ENCODE measurements around the gene FMNL2.

FMNL2 gene

GRCh38 chr2:152559008-152559407, 224.0 kb downstream of the FMNL2 start:
- H3K4me1 ChIP-seq (ENCODE audit: control insufficient read depth in 2 of 2, insufficient read depth in 2 of 2, low read length in 2 of 2): no peaks in the 10 kb centered on the region
- no peak overlapping the region for H3K9ac ChIP-seq (ENCODE audit: low read depth in 1 of 2, low read length in 2 of 2)
- H3K9me3 ChIP-seq (ENCODE audit: control insufficient read depth in 2 of 2, low read length in 2 of 2): no peaks in the 10 kb centered on the region
- no peaks in the 10 kb centered on the region for H3K36me3 ChIP-seq (ENCODE audit: control insufficient read depth in 2 of 2, insufficient read depth in 2 of 2, low read length in 2 of 2)
- no peak overlapping the region for H3K27ac ChIP-seq (ENCODE audit: low read depth in 2 of 2, low read length in 2 of 2)
- no peak overlapping the region for H3K4me3 ChIP-seq (ENCODE audit: low read length in 2 of 2)
- no peaks in the 10 kb centered on the region for H3K27me3 ChIP-seq (ENCODE audit: control insufficient read depth in 2 of 2, insufficient read depth in 2 of 2, low read length in 2 of 2)

- no peak overlapping the region for H3K9ac ChIP-seq (ENCODE audit: low read depth in 1 of 2, low read length in 2 of 2)
- no peak overlapping the region for H3K27ac ChIP-seq (ENCODE audit: low read depth in 2 of 2, low read length in 2 of 2)
- no peaks in the 10 kb centered on the region for H3K4me1 ChIP-seq (ENCODE audit: control insufficient read depth in 2 of 2, insufficient read depth in 2 of 2, low read length in 2 of 2)
- H3K4me3 ChIP-seq (ENCODE audit: low read length in 2 of 2): no peak overlapping the region
- no peaks in the 10 kb centered on the region for H3K27me3 ChIP-seq (ENCODE audit: control insufficient read depth in 2 of 2, insufficient read depth in 2 of 2, low read length in 2 of 2)
- H3K36me3 ChIP-seq (ENCODE audit: control insufficient read depth in 2 of 2, insufficient read depth in 2 of 2, low read length in 2 of 2): no peaks in the 10 kb centered on the region
- H3K9me3 ChIP-seq (ENCODE audit: control insufficient read depth in 2 of 2, low read length in 2 of 2): no peaks in the 10 kb centered on the region
These were observed 225.2 kb downstream of the FMNL2 start for GRCh38 chr2:152560166-152560565.

- no peaks in the 10 kb centered on the region for H3K27me3 ChIP-seq (ENCODE audit: control insufficient read depth in 2 of 2, insufficient read depth in 2 of 2, low read length in 2 of 2)
- H3K4me3 ChIP-seq (ENCODE audit: low read length in 2 of 2): no peak overlapping the region
- H3K36me3 ChIP-seq (ENCODE audit: control insufficient read depth in 2 of 2, insufficient read depth in 2 of 2, low read length in 2 of 2): no peaks in the 10 kb centered on the region
- H3K27ac ChIP-seq (ENCODE audit: low read depth in 2 of 2, low read length in 2 of 2): no peak overlapping the region
- H3K4me1 ChIP-seq (ENCODE audit: control insufficient read depth in 2 of 2, insufficient read depth in 2 of 2, low read length in 2 of 2): no peaks in the 10 kb centered on the region
- H3K9ac ChIP-seq (ENCODE audit: low read depth in 1 of 2, low read length in 2 of 2): no peak overlapping the region
- no peaks in the 10 kb centered on the region for H3K9me3 ChIP-seq (ENCODE audit: control insufficient read depth in 2 of 2, low read length in 2 of 2)
These were observed 226.1 kb downstream of the FMNL2 start for GRCh38 chr2:152560873-152561595.

- no peaks in the 10 kb centered on the region for H3K9me3 ChIP-seq (ENCODE audit: control insufficient read depth in 2 of 2, low read length in 2 of 2)
- H3K27ac ChIP-seq (ENCODE audit: low read depth in 2 of 2, low read length in 2 of 2): no peak overlapping the region
- H3K36me3 ChIP-seq (ENCODE audit: control insufficient read depth in 2 of 2, insufficient read depth in 2 of 2, low read length in 2 of 2): no peaks in the 10 kb centered on the region
- H3K27me3 ChIP-seq (ENCODE audit: control insufficient read depth in 2 of 2, insufficient read depth in 2 of 2, low read length in 2 of 2): no peaks in the 10 kb centered on the region
- no peaks in the 10 kb centered on the region for H3K4me1 ChIP-seq (ENCODE audit: control insufficient read depth in 2 of 2, insufficient read depth in 2 of 2, low read length in 2 of 2)
- H3K9ac ChIP-seq (ENCODE audit: low read depth in 1 of 2, low read length in 2 of 2): no peak overlapping the region
- no peak overlapping the region for H3K4me3 ChIP-seq (ENCODE audit: low read length in 2 of 2)
These were observed 227.4 kb downstream of the FMNL2 start for GRCh38 chr2:152562198-152562884.

DNA sequence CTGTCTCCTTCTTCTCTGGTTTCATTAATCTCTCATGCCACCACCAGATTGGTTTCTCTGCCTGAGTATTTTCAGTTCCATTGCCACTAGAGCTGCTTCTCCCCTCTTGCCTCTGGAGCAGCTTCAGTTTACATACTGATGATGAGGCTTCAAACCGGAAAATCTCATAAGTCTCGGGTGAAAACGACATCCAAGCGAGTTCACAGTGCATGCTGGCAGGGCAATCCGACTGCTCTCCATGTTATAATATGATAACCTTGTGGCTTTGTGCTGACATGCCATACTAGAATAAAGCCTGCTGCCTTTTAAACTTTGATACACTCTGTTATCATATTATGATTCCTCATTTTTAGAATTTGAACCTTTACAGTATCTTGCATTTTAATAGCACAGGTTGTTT, 228.8 kb downstream of the FMNL2 start:
- no peaks in the 10 kb centered on the region for H3K36me3 ChIP-seq (ENCODE audit: control insufficient read depth in 2 of 2, insufficient read depth in 2 of 2, low read length in 2 of 2)
- no peak overlapping the region for H3K9ac ChIP-seq (ENCODE audit: low read depth in 1 of 2, low read length in 2 of 2)
- no peaks in the 10 kb centered on the region for H3K4me1 ChIP-seq (ENCODE audit: control insufficient read depth in 2 of 2, insufficient read depth in 2 of 2, low read length in 2 of 2)
- H3K27ac ChIP-seq (ENCODE audit: low read depth in 2 of 2, low read length in 2 of 2): no peak overlapping the region
- no peaks in the 10 kb centered on the region for H3K9me3 ChIP-seq (ENCODE audit: control insufficient read depth in 2 of 2, low read length in 2 of 2)
- H3K4me3 ChIP-seq (ENCODE audit: low read length in 2 of 2): no peak overlapping the region
- H3K27me3 ChIP-seq (ENCODE audit: control insufficient read depth in 2 of 2, insufficient read depth in 2 of 2, low read length in 2 of 2): no peaks in the 10 kb centered on the region

GRCh38 chr2:152564754-152565551, 230.0 kb downstream of the FMNL2 start:
- no peaks in the 10 kb centered on the region for H3K36me3 ChIP-seq (ENCODE audit: control insufficient read depth in 2 of 2, insufficient read depth in 2 of 2, low read length in 2 of 2)
- no peak overlapping the region for H3K9ac ChIP-seq (ENCODE audit: low read depth in 1 of 2, low read length in 2 of 2)
- H3K27me3 ChIP-seq (ENCODE audit: control insufficient read depth in 2 of 2, insufficient read depth in 2 of 2, low read length in 2 of 2): no peaks in the 10 kb centered on the region
- no peaks in the 10 kb centered on the region for H3K9me3 ChIP-seq (ENCODE audit: control insufficient read depth in 2 of 2, low read length in 2 of 2)
- no peaks in the 10 kb centered on the region for H3K4me1 ChIP-seq (ENCODE audit: control insufficient read depth in 2 of 2, insufficient read depth in 2 of 2, low read length in 2 of 2)
- H3K4me3 ChIP-seq (ENCODE audit: low read length in 2 of 2): no peak overlapping the region
- H3K27ac ChIP-seq (ENCODE audit: low read depth in 2 of 2, low read length in 2 of 2): no peak overlapping the region

DNA sequence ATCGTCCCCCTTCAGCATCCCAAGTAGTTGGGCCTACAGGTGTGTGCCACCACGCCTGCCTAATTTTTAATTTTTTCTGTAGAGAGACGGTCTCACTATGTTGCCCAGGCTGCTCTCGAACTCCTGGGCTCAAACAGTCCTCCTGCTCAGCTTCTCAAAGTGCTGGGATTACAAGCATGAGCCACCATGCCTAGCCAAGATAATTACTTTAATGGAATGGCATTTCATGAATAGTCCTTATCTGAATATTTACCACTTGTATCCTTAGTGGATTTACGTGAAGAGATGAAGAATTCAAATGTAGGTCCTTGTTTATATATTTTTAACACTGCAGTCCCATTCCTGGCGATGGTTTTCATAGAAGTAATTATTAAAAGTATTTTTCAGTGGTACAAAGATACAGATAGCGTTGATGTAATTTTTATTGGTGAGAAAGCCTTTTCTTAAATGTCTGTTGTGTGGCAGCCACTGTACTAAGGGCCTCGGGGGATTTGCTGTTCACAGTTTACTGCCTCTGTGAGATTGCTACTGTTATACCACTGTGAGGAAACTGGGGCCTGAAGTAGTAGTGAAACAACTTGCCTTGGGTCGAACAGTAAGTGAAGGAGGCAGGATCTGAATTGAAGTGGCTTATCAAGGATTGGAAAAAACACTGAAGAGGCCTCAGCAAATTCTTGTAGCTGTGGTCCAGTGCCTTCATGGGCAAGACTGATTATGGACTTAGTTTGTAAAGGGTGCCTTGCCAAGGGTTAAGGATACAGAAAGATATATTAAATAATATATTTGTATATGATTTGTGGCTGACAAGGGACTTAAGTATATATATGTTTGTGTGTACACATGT, 231.1 kb downstream of the FMNL2 start:
- no peaks in the 10 kb centered on the region for H3K27me3 ChIP-seq (ENCODE audit: control insufficient read depth in 2 of 2, insufficient read depth in 2 of 2, low read length in 2 of 2)
- H3K9ac ChIP-seq (ENCODE audit: low read depth in 1 of 2, low read length in 2 of 2): no peak overlapping the region
- no peaks in the 10 kb centered on the region for H3K4me1 ChIP-seq (ENCODE audit: control insufficient read depth in 2 of 2, insufficient read depth in 2 of 2, low read length in 2 of 2)
- H3K36me3 ChIP-seq (ENCODE audit: control insufficient read depth in 2 of 2, insufficient read depth in 2 of 2, low read length in 2 of 2): no peaks in the 10 kb centered on the region
- H3K4me3 ChIP-seq (ENCODE audit: low read length in 2 of 2): no peak overlapping the region
- peak overlapping the region in 1 of 2 donors; percentile 11 for H3K27ac ChIP-seq (ENCODE audit: low read depth in 2 of 2, low read length in 2 of 2)
- H3K9me3 ChIP-seq (ENCODE audit: control insufficient read depth in 2 of 2, low read length in 2 of 2): no peaks in the 10 kb centered on the region

DNA sequence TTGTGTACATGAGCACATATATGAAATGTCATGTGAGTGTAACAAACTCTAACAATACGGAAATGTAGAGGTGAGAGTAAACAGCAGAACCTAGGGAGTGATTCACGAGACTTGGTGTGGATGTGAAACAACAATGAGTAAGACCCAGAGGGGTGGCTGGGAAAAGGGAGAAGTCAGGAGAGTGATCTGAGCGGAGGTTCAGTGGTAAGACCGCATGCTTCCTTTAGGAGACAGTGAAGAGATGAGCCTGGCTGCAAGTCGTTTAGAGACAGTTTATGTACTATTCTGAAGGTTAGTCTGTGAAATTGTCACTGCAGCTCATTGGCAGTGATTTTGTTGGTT, 231.7 kb downstream of the FMNL2 start:
- Histone ChIP-seq H3K27ac (ENCODE audit: low read depth in 2 of 2, low read length in 2 of 2) (no peak overlapping the region), H3K27me3 (ENCODE audit: control insufficient read depth in 2 of 2, insufficient read depth in 2 of 2, low read length in 2 of 2) (no peaks in the 10 kb centered on the region), H3K4me1 (ENCODE audit: control insufficient read depth in 2 of 2, insufficient read depth in 2 of 2, low read length in 2 of 2) (no peaks in the 10 kb centered on the region), H3K9me3 (ENCODE audit: control insufficient read depth in 2 of 2, low read length in 2 of 2) (no peaks in the 10 kb centered on the region), H3K36me3 (ENCODE audit: control insufficient read depth in 2 of 2, insufficient read depth in 2 of 2, low read length in 2 of 2) (no peaks in the 10 kb centered on the region), H3K9ac (ENCODE audit: low read depth in 1 of 2, low read length in 2 of 2) (no peak overlapping the region), H3K4me3 (ENCODE audit: low read length in 2 of 2) (no peak overlapping the region)

DNA sequence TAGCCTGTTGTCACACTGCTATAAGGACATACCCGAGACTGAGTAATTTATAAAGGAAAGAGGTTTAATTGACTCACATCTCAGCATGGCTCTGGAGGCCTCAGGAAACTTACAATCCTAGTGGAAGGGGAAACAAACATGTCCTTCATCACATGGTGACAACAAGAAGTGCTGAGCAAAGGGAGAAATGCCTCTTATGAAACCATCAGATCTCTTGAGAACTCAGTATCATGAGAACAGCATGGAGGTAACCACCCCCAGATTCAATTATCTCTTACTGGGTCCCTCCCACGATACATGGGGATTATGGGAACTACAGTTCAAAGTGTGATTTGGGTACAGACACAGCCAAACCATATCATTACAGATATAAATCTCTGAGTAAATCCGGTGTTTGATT, 233.6 kb downstream of the FMNL2 start:
- Histone ChIP-seq H3K4me3 (ENCODE audit: low read length in 2 of 2) (no peak overlapping the region), H3K9me3 (ENCODE audit: control insufficient read depth in 2 of 2, low read length in 2 of 2) (no peaks in the 10 kb centered on the region), H3K27me3 (ENCODE audit: control insufficient read depth in 2 of 2, insufficient read depth in 2 of 2, low read length in 2 of 2) (no peaks in the 10 kb centered on the region), H3K4me1 (ENCODE audit: control insufficient read depth in 2 of 2, insufficient read depth in 2 of 2, low read length in 2 of 2) (no peaks in the 10 kb centered on the region), H3K9ac (ENCODE audit: low read depth in 1 of 2, low read length in 2 of 2) (no peak overlapping the region), H3K36me3 (ENCODE audit: control insufficient read depth in 2 of 2, insufficient read depth in 2 of 2, low read length in 2 of 2) (no peaks in the 10 kb centered on the region), H3K27ac (ENCODE audit: low read depth in 2 of 2, low read length in 2 of 2) (no peak overlapping the region)
